Lung (tissue), 12 donors: ENCODE data around the gene AUNIP. TPM values are rescaled to one million over a fixed set of nuclear protein-coding genes. Genes with fewer than 3 reads are reported as not detected.

Experiments used
- ATAC-seq: fragments of 200-7000 bp; cut with Tn5 transposase; one replicate; pipeline ENCODE4 v1.9.1; 2020; ENCODE audit warnings: moderate number of reproducible peaks; ENCODE audit not compliant: insufficient read depth, low FRiP score
- DNase-seq, 3 donors: peaks; one replicate each; pipeline ENCODE4 v3.0.0-alpha.2; 2013 to 2017
- H3K27ac ChIP-seq, 2 donors: one replicate each; pipeline ENCODE4 v1.5.1; 2013; ENCODE audit warnings: mild to moderate bottlenecking in 2 of 2, moderate library complexity in 2 of 2, control low read depth in 1 of 2, inconsistent platforms in 1 of 2, low read depth in 1 of 2, low read length in 1 of 2
- H3K27me3 ChIP-seq, 3 donors: one replicate each; pipeline ENCODE4 v1.5.1; 2013; ENCODE audit warnings: low read length in 2 of 3; ENCODE audit not compliant: control insufficient read depth in 3 of 3, insufficient read depth in 3 of 3
- H3K36me3 ChIP-seq, 4 donors: one replicate each; pipeline ENCODE4 v1.5.1; 2013; ENCODE audit warnings: low read length in 4 of 4, mild to moderate bottlenecking in 1 of 4, moderate library complexity in 1 of 4; ENCODE audit not compliant: control insufficient read depth in 4 of 4, insufficient read depth in 4 of 4
- H3K4me1 ChIP-seq, 5 donors: one replicate each; pipeline ENCODE4 v1.5.1; 2013; ENCODE audit warnings: low read length in 5 of 5, mild to moderate bottlenecking in 2 of 5, moderate library complexity in 1 of 5; ENCODE audit not compliant: control insufficient read depth in 5 of 5, insufficient read depth in 5 of 5
- H3K4me3 ChIP-seq: one replicate; pipeline ENCODE4 v1.5.1; 2013; ENCODE audit warnings: mild to moderate bottlenecking, control low read depth, moderate library complexity
- H3K9ac ChIP-seq, 2 donors: one replicate each; pipeline ENCODE4 v1.5.1; 2013; ENCODE audit warnings: low read length in 2 of 2, control low read depth in 1 of 2; ENCODE audit not compliant: insufficient read depth in 1 of 2
- H3K9me3 ChIP-seq, 4 donors: one replicate each; pipeline ENCODE4 v1.5.1; 2013; ENCODE audit warnings: low read length in 3 of 4, mild to moderate bottlenecking in 1 of 4, moderate library complexity in 1 of 4; ENCODE audit not compliant: control insufficient read depth in 4 of 4, insufficient read depth in 3 of 4
- CTCF ChIP-seq: IDR thresholded peaks from 2 replicates; pipeline ENCODE4 v1.5.1; 2012; ENCODE audit warnings: mild to moderate bottlenecking; ENCODE audit errors: control extremely low read depth, extremely low read depth
- WGBS, 2 donors: extraction: QIAGEN DNeasy Blood & Tissue Kit; methylation state at CpG; one replicate each; pipeline ENCODE4 v1.1.7; 2013; 5-methylcytosine and 5-hydroxymethylcytosine counted together
- polyA plus RNA-seq, 2 donors: library from polyadenylated mRNA; stranded (reverse); fragments of 200-250 nt; gene quantifications; one replicate each; pipeline ENCODE4 v1.2.1, GENCODE V29; 2013
- total RNA-seq, 2 donors: library from RNA; depleted of rRNA in 1 of 2; stranded (reverse); fragments of >200 nt in 1 of 2; gene quantifications; one replicate each; pipeline ENCODE4 v1.2.1, GENCODE V29; 2014 to 2021
- donor health status: control.
- donor health status: control.
- donor health status: Bipolar disorder and iron deficiency.
- donor health status: healthy.
- donor health status: DM: yes; HTN: yes; CAD: no.

AUNIP gene
- total and polyA plus RNA-seq, 4 donors: 0.21 to 1.1 (median 0.29) TPM

GRCh38 chr1:25904943-25905679, 45.9 kb upstream of the AUNIP start:
- Histone ChIP-seq H3K27ac (no peak overlapping the region), H3K4me3 (peak overlapping the region; percentile 70), H3K9me3 (no peaks in the 10 kb centered on the region), H3K9ac (peak overlapping the region; percentile 51 to 72), H3K36me3 (peaks cover 0 to 25% (median 12%) of the 10 kb centered on the region in 4 donors), H3K4me1 (peaks cover 0 to 31% (median 5%) of the 10 kb centered on the region in 5 donors), H3K27me3 (no peaks in the 10 kb centered on the region)
- ATAC-seq (peak; percentile 94), DNase-seq (peak; percentile 97 to 98 (median 98))
- WGBS, 2 donors: 1% methylated on average over 24 to 34 of the region's 34 CpGs
- no peak for TF ChIP-seq CTCF

GRCh38 chr1:25903986-25904385, 44.7 kb upstream of the AUNIP start:
- ATAC-seq: no peak
- H3K36me3 ChIP-seq: peaks cover 0 to 28% (median 14%) of the 10 kb centered on the region in 4 donors
- no peak overlapping the region for H3K4me3 ChIP-seq
- no peaks in the 10 kb centered on the region for H3K9me3 ChIP-seq
- no peak overlapping the region for H3K27ac ChIP-seq
- no peak for TF ChIP-seq CTCF
- WGBS, 2 donors: 65 to 72% methylated on average over 3 of the region's 3 CpGs
- peak overlapping the region in 1 of 2 donors; percentile 72 for H3K9ac ChIP-seq
- no peak for DNase-seq
- peaks cover 0 to 31% (median 5%) of the 10 kb centered on the region in 5 donors for H3K4me1 ChIP-seq
- H3K27me3 ChIP-seq: no peaks in the 10 kb centered on the region

DNA sequence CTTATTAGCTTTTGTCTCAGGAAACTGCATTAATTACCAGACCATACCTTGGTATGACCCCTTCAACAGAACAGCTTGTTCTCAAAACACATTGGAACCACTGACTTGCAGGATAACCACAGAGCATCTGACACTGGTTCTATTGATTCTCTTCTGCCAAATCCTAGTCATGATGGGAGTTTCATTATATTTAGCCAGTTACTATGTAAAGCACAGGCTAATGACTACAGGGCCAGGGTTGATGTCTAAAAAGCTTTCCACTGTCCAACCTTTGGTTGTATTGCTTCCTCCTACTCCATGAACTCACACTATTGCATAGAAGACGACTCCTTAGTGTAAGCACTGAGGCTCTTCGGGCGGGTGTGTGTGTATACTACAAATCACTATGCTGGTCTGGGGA, 43.2 kb upstream of the AUNIP start:
- ATAC-seq (no peak), DNase-seq (no peak)
- Histone ChIP-seq H3K4me3 (no peak overlapping the region), H3K4me1 (peaks cover 0 to 31% (median 5%) of the 10 kb centered on the region in 5 donors), H3K9me3 (no peaks in the 10 kb centered on the region), H3K9ac (no peak overlapping the region), H3K36me3 (peaks cover 0 to 37% (median 19%) of the 10 kb centered on the region in 4 donors), H3K27me3 (no peaks in the 10 kb centered on the region), H3K27ac (no peak overlapping the region)
- no peak for TF ChIP-seq CTCF
- WGBS, 2 donors: 91 to 92% methylated on average over 3 of the region's 3 CpGs

- WGBS, 2 donors: 86 to 90% methylated on average over 5 of the region's 5 CpGs
- ATAC-seq (no peak), DNase-seq (no peak)
- no peak overlapping the region for H3K27ac ChIP-seq
- no peak for TF ChIP-seq CTCF
- H3K9ac ChIP-seq: no peak overlapping the region
- H3K4me3 ChIP-seq: no peak overlapping the region
- H3K9me3 ChIP-seq: no peaks in the 10 kb centered on the region
- H3K4me1 ChIP-seq: peaks cover 0 to 34% (median 5%) of the 10 kb centered on the region in 5 donors
- peaks cover 0 to 39% (median 20%) of the 10 kb centered on the region in 4 donors for H3K36me3 ChIP-seq
- no peaks in the 10 kb centered on the region for H3K27me3 ChIP-seq
Observed at GRCh38 chr1:25900219-25900618, 41.0 kb upstream of the AUNIP start.
